ENCODE measurements around the gene PGM5.

Gene PGM5

GRCh38 chr9:68493958-68494577 lies 137.7 kb downstream of the PGM5 start:
- no peak overlapping the region for H3K4me3 ChIP-seq (ENCODE audit: low read depth, low read length)

DNA sequence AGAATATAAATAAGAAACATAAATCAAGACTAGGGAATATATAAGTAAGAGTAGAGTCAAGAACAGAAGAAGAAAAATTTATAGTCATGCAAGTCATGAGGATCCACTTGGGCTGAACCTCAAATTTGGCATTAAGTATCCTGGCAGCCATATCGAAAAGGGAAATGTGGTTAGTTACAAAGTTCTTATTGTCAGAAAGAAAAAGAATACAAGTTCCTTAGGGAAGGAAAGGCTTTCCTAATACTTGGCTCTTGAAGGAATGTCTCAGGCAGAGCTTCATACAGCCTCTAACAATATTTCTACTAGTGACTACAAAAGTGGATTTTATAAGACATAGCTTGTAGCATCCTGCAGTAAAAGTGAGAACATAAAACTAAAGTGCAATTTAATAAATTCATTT lies 138.8 kb downstream of the PGM5 start:
- H3K4me3 ChIP-seq (ENCODE audit: low read depth, low read length), result no peak overlapping the region

GRCh38 chr9:68496356-68496755 lies 139.9 kb downstream of the PGM5 start:
- H3K4me3 ChIP-seq (ENCODE audit: low read depth, low read length), result no peak overlapping the region

- H3K4me3 ChIP-seq (ENCODE audit: low read depth, low read length), result no peak overlapping the region
Measured at GRCh38 chr9:68497629-68498028, 141.2 kb downstream of the PGM5 start.

- no peak overlapping the region for H3K4me3 ChIP-seq (ENCODE audit: low read depth, low read length)
Measured at GRCh38 chr9:68498816-68499215, 142.4 kb downstream of the PGM5 start.

- H3K4me3 ChIP-seq (ENCODE audit: low read depth, low read length), result no peak overlapping the region
Measured at GRCh38 chr9:68500457-68501381, 144.3 kb downstream of the PGM5 start.

- H3K4me3 ChIP-seq (ENCODE audit: low read depth, low read length), result no peak overlapping the region
Measured at GRCh38 chr9:68502279-68502678, 145.9 kb downstream of the PGM5 start.

DNA sequence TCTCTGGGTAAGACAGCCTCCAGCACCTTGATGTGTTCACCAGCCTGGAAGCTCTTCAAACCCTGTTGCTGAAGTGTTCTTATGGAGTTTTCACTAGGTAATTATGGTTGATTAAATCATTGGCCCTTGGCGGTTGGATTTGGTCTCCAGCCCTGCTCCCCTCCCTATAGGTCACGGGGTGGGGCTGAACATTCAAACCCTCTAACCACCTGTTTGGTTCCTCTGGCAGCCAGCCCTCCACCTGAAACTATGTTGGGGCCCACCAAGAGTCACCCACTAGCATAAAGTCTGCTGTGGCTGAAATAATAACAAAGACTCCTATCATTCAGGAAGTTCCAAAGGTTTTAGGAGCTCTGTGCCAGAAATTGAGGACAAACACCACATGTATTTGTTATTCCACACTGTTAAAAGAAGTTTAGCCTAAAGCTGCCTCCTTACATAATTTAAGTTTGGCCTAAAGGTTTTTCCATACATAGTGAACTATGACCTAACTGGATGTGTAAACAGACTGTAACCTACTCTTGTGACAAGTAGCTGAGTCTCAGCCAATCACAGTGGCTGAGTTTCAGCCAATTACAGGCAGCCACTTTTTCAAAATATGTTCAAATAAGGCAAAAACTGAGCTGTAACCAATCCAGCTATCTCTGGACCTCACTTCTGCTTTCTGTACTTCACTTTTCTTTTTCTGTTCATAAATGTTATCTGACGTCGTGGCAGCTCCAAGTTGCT lies 149.4 kb downstream of the PGM5 start:
- no peak overlapping the region for H3K4me3 ChIP-seq (ENCODE audit: low read depth, low read length)

- H3K4me3 ChIP-seq (ENCODE audit: low read depth, low read length), result no peak overlapping the region
Measured at GRCh38 chr9:68506551-68506950, 150.1 kb downstream of the PGM5 start.

DNA sequence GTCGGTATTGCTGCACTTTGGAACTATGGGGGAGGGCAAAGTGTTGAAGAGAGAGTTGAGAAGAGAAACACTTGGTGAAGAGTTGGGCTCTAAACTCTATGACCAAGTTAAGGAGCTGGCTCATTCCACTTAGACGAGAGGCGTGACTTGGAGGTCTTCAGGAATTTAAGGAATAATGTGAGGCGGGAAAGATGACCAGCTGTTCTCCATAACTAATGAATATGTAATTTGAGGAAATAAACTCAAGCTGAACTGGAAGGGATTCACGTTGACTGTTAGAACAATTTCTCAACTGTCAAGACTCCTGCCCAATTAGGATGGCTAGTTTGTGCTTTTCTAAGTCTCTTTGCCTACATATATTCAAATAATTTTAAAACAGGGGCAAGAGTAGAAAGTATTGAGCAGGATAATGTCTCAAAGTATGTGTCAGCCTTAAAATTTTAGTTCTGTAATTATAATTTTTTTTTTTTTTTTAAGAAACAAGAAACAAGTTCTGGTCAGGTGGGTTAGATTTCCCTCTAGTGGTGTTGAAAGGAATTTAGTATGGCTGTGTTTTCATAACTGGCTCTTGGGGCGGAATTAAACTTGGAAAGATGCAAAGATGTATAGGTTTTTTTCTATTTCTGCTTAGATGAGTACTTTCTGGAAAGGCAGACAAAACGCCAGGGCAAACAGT lies 150.9 kb downstream of the PGM5 start:
- H3K4me3 ChIP-seq (ENCODE audit: low read depth, low read length), result no peak overlapping the region

DNA sequence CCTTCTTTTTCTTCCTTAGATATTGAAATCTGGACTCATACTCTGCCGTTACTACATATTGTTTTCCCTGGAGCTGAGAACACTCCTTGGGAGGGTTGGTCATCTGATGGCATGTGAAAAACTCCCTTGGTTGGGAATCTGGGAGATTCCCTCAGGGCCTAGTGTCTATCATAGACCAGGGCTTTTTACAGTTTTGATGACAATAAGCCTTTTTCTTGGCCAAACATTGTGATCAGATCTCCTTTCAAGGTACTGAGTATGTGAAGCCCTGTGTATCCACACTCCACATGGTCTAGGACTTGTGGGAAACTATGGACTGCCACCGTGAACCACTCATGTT lies 151.4 kb downstream of the PGM5 start:
- no peak overlapping the region for H3K4me3 ChIP-seq (ENCODE audit: low read depth, low read length)

DNA sequence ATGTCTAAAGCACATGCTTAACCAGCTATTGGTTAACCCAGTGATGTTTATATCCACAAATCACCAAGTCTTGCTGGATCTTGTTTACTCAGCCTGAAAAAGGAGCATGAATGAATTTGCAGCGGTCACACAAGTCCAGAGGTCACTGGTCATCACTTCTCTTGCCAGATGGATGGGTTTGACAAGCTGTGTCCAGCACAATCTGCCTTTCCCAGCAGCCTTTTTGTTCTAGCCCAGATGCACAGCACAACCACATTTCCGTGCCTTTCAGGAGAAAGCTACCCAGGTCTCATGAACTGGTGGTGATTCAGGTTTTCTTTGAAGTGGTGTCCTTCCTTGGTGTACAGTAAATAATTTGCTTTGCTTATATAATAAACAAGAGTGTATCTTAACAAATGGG lies 152.1 kb downstream of the PGM5 start:
- H3K4me3 ChIP-seq (ENCODE audit: low read depth, low read length), result no peak overlapping the region

- no peak overlapping the region for H3K4me3 ChIP-seq (ENCODE audit: low read depth, low read length)
Measured at GRCh38 chr9:68509689-68510088, 153.3 kb downstream of the PGM5 start.

GRCh38 chr9:68513385-68513784 lies 157.0 kb downstream of the PGM5 start:
- H3K4me3 ChIP-seq (ENCODE audit: low read depth, low read length), result no peak overlapping the region

DNA sequence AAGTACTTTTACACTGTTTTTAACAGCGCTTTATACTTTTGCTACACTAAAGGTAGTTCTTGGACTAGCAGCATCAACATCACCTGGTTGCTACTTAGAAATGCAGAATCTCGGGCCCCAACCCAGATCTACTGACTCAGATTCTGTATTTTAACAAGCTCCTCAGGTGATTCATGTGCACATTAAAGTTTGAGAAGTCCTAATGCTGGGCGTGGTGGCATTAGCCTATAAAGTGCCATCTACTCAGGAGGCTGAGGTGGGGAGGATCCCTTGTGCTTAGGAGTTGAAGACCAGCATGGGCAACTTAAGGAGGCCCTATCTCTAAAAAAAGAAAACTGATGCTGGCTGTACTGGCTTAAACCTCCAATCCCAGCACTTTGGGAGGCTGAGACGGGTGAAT lies 157.6 kb downstream of the PGM5 start:
- H3K4me3 ChIP-seq (ENCODE audit: low read depth, low read length), result no peak overlapping the region

DNA sequence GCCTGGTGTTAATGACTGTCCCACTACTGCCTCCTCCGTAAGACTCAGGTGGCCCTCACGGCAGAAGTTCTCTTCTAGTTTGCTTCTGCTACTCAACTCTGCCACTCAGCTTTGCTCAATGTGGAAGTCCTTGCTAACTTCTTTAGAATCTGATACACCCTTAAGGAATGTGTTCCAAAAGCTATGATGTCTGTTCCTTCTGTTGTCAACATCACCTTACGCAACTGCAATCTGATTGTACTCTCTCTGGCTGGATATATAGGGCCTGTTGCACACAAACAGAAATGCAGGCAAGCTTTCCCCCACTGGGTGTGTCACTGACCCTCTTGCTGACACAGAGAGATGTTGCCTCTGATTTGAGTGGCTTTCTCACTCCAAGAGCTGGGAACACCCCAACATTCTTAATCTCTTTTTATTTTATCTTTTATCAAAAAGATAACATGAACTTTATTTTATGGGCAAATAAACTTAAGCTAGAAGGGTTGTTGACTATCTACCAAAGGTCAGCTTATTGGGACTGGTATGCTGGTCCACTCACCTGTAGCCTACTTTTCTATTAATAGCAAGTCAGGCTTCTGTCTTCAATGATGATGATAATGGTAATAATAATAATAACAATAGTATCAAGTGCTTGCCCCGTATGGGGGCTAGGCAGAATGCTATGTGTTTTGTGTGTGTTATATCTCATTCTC lies 159.1 kb downstream of the PGM5 start:
- H3K4me3 ChIP-seq (ENCODE audit: low read depth, low read length), result no peak overlapping the region

DNA sequence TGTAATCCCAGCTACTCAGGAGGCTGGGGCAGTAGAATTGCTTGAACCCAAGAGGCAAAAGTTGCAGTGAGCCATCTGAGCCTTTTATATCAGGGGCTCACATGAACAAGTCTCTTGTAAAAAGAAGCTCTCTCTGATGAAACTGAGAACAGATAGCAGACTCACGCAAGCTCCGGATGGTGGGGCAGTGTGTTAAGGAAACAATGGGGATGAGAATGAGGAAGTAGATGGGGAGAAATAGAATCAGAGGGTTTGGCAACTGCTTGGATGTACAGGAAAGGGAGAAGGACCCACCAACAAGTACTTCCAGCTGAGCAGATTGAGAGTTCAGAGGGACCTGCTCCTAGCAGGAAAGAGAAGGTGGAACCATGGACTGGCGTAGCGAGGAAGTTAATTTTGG lies 165.7 kb downstream of the PGM5 start:
- no peak overlapping the region for H3K4me3 ChIP-seq (ENCODE audit: low read depth, low read length)

- H3K4me3 ChIP-seq (ENCODE audit: low read depth, low read length), result no peak overlapping the region
Measured at GRCh38 chr9:68522954-68523353, 166.5 kb downstream of the PGM5 start.

DNA sequence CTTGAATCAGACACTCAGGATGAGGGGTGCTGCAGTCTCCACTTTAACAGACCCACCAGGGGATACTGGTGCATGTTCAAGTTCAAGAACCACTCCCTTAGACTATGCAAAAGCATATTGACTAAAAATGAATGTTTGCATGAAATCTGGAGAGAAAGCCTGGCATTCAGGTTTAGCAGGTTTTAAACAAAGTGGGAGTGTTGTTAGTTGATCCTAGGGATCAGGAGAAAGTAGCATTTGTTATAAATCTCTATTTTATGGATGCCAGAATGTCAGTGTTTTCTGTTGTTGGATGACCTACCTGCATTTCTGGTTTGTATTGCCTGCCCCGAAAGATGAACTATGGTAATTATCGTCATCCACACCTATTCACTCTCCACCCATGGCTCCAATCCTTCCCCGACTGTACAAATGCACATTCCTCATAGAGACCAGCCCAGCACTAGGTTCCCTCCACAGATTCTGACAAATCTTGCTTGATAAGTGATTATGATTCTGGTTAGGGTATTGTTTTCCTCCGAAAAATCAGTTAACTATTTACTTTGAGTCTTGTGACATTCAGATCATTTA lies 167.0 kb downstream of the PGM5 start:
- H3K4me3 ChIP-seq (ENCODE audit: low read depth, low read length), result no peak overlapping the region

DNA sequence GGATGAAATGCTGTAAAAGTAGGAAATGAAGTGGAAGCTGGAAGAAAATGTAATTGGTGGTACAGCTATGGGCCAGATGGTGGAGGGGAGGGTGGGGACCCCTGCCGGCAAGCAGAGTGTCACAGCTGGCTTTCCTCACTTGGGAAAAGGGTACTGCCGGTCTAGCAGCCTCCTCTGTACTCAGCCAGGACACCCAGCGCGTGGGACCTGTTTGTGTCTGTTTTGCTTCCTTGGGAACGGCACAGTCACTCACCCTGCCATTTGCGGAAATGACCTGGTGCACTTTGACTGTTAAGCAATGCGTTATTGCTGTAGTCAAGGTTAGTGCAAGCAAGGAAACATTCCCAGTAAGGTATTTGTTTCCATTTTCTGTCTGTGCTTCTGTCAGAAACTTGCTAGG lies 174.2 kb downstream of the PGM5 start:
- H3K4me3 ChIP-seq (ENCODE audit: low read depth, low read length), result no peak overlapping the region

Measured in iPS-11a (cell line).